ENCODE data around the gene MSH6. TPM values are rescaled to one million over a fixed set of nuclear protein-coding genes. Genes with fewer than 3 reads are reported as not detected.

Gene MSH6
- total RNA-seq = 47.7 and 68.5 TPM in 2 replicates

GRCh38 chr2:47782671-47783485, at the start of gene MSH6:
MSH6 (plus strand) TSS chr2:47783145; CDS start chr2:47783234, 89 bp downstream.

Other genes with a start within 250 kb of the MSH6 start
- gene KCNK12, start 212.2 kb upstream of the MSH6 start, total RNA-seq = 0.07 and 0.09 TPM in 2 replicates
- 24.3 and 36.1 TPM in 2 replicates for gene FBXO11, start 123.4 kb downstream of the MSH6 start, total RNA-seq

Measured in airway epithelial cell (primary cell).